Measurements from ENCODE around the gene IL34.

- no peak for TF ChIP-seq POLR2AphosphoS5 (IDR thresholded peaks at IDR 0.05; ENCODE audit: borderline replicate concordance, low read depth, low read length)
- no peak for TF ChIP-seq EZH2 (IDR thresholded peaks at IDR 0.05)
Measured at GRCh38 chr16:70704586-70704985, 58.2 kb downstream of the IL34 start.
